ENCODE data around the gene GSAP. TPM values are rescaled to one million over a fixed set of nuclear protein-coding genes. Genes with fewer than 3 reads are reported as not detected.

GSAP gene
- total and polyA plus RNA-seq, 2 donors (not counting 3 experiments of a cell fraction or from before 2014, with no cell fraction given) = 2.3 to 5.8 TPM

DNA sequence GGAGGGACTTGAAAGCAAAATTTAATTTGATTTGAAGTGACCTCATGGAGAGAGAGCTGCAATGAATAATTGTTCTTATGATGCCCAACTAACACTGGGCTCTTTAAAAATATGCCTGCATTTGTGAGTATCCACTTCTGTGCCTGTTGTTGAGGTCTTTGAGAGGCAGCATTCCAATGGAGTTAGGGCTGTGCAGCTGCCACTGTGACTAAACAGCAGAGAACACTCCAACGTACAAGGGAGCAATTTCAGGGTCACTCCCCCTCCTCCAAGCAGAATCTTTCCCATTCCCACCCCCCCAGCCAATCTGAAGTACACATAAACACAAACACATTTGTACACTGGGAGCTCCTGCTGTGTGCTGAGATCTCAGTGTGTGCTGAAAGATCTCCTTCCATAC, 28.0 kb upstream of the GSAP start:
- dilution Hi-C loops (cut with MboI; ENCODE audit: extremely low pct_ligation_motif_present, low sequenced_read_pairs) = no loop called here
- no peak overlapping the region for H3K9ac ChIP-seq (replicated peaks; ENCODE audit: extremely low read depth, insufficient read depth, low read length)
- no peaks in the 10 kb centered on the region for H3K9me3 ChIP-seq (replicated peaks; ENCODE audit: control insufficient read depth, insufficient read depth, low read length)
- no peaks in the 10 kb centered on the region for H3K79me2 ChIP-seq (ENCODE audit: control insufficient read depth, insufficient read depth, low read length)
- H4K20me1 ChIP-seq (replicated peaks; ENCODE audit: control insufficient read depth, extremely low read depth, insufficient read depth, low read length) = no peaks in the 10 kb centered on the region
- TF ChIP-seq, protein P1, sequence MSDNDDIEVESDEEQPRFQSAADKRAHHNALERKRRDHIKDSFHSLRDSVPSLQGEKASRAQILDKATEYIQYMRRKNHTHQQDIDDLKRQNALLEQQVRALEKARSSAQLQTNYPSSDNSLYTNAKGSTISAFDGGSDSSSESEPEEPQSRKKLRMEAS (IDR thresholded peaks at IDR 0.05; ENCODE audit: insufficient read depth, insufficient read length) = no peak
- no peak for TF ChIP-seq POLR2A (IDR thresholded peaks at IDR 0.05; ENCODE audit: low read depth, low read length)
- no peak for TF ChIP-seq GATA2 (IDR thresholded peaks at IDR 0.05; ENCODE audit: insufficient read depth, insufficient read length, low read depth, low read length)
- TF ChIP-seq, protein P2, sequence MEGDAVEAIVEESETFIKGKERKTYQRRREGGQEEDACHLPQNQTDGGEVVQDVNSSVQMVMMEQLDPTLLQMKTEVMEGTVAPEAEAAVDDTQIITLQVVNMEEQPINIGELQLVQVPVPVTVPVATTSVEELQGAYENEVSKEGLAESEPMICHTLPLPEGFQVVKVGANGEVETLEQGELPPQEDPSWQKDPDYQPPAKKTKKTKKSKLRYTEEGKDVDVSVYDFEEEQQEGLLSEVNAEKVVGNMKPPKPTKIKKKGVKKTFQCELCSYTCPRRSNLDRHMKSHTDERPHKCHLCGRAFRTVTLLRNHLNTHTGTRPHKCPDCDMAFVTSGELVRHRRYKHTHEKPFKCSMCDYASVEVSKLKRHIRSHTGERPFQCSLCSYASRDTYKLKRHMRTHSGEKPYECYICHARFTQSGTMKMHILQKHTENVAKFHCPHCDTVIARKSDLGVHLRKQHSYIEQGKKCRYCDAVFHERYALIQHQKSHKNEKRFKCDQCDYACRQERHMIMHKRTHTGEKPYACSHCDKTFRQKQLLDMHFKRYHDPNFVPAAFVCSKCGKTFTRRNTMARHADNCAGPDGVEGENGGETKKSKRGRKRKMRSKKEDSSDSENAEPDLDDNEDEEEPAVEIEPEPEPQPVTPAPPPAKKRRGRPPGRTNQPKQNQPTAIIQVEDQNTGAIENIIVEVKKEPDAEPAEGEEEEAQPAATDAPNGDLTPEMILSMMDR (IDR thresholded peaks at IDR 0.05; ENCODE audit: extremely low read depth in 1 of 2, insufficient read depth in 1 of 2, low read depth in 1 of 2, low read length in 2 of 2) = no peak
- H3K4me2 ChIP-seq (ENCODE audit: insufficient read depth, low read length) = no peak overlapping the region
- peak overlapping the region; percentile 38 for H2AFZ ChIP-seq (ENCODE audit: low read depth, low read length)
- no peak overlapping the region for H3K27ac ChIP-seq (ENCODE audit: insufficient read depth, low read depth, low read length)
- no peak for DNase-seq (ENCODE audit: low read depth, low spot score)
- no peaks in the 10 kb centered on the region for H3K36me3 ChIP-seq (ENCODE audit: control insufficient read depth in 2 of 2, extremely low read depth in 1 of 2, insufficient read depth in 2 of 2, low read length in 2 of 2)
- POLR2A ChIA-PET = no interaction called here
- H3K4me3 ChIP-seq (replicated peaks in 1 of 3; ENCODE audit: insufficient read depth in 1 of 3, low read depth in 1 of 3, low read length in 3 of 3) = no peak overlapping the region
- H3K4me1 ChIP-seq (ENCODE audit: control insufficient read depth, extremely low read depth, insufficient read depth, low read length) = peaks cover 11% of the 10 kb centered on the region
- CTCF ChIA-PET = interaction anchor here (0.6 to 0.9 kb wide), 2 partner anchors 78 to 81 kb away, joined by 3 to 4 read pairs; no protein-coding TSS in a partner anchor
- no peaks in the 10 kb centered on the region for H3K27me3 ChIP-seq (ENCODE audit: control insufficient read depth in 2 of 2, insufficient read depth in 2 of 2, low read length in 2 of 2)
- FAIRE-seq = no peak
- BruUV-seq (replicated peaks) = no TSS peak
- intact Hi-C loops (cut with micrococcal nuclease) = no loop called here
- no peaks in the 10 kb centered on the region for H3K9me1 ChIP-seq (replicated peaks; ENCODE audit: control insufficient read depth, extremely low read depth, insufficient read depth, low read length)

- Histone ChIP-seq H3K4me3 (replicated peaks in 1 of 3; ENCODE audit: insufficient read depth in 1 of 3, low read depth in 1 of 3, low read length in 3 of 3) (no peak overlapping the region), H3K9ac (replicated peaks; ENCODE audit: extremely low read depth, insufficient read depth, low read length) (no peak overlapping the region), H3K9me1 (replicated peaks; ENCODE audit: control insufficient read depth, extremely low read depth, insufficient read depth, low read length) (no peaks in the 10 kb centered on the region), H3K27me3 (ENCODE audit: control insufficient read depth in 2 of 2, insufficient read depth in 2 of 2, low read length in 2 of 2) (no peaks in the 10 kb centered on the region), H3K4me2 (ENCODE audit: insufficient read depth, low read length) (no peak overlapping the region), H2AFZ (ENCODE audit: low read depth, low read length) (no peak overlapping the region), H3K27ac (ENCODE audit: insufficient read depth, low read depth, low read length) (peak overlapping the region; percentile 34), H3K4me1 (ENCODE audit: control insufficient read depth, extremely low read depth, insufficient read depth, low read length) (peaks cover 11% of the 10 kb centered on the region), H3K36me3 (ENCODE audit: control insufficient read depth in 2 of 2, extremely low read depth in 1 of 2, insufficient read depth in 2 of 2, low read length in 2 of 2) (no peaks in the 10 kb centered on the region), H3K79me2 (ENCODE audit: control insufficient read depth, insufficient read depth, low read length) (no peaks in the 10 kb centered on the region), H4K20me1 (replicated peaks; ENCODE audit: control insufficient read depth, extremely low read depth, insufficient read depth, low read length) (no peaks in the 10 kb centered on the region), H3K9me3 (replicated peaks; ENCODE audit: control insufficient read depth, insufficient read depth, low read length) (no peaks in the 10 kb centered on the region)
- dilution Hi-C loops (cut with MboI; ENCODE audit: extremely low pct_ligation_motif_present, low sequenced_read_pairs) (no loop called here), intact Hi-C loops (cut with micrococcal nuclease) (no loop called here)
- POLR2A ChIA-PET = no interaction called here
- DNase-seq (ENCODE audit: low read depth, low spot score) (no peak), FAIRE-seq (no peak)
- TF ChIP-seq EZH2 (IDR thresholded peaks at IDR 0.05; ENCODE audit: borderline replicate concordance, low read depth, low read length, severe bottlenecking) (no peak), JUN (IDR thresholded peaks at IDR 0.05; ENCODE audit: borderline replicate concordance, insufficient read depth, insufficient read length, low read depth) (no peak), POLR2A (IDR thresholded peaks at IDR 0.05; ENCODE audit: low read depth, low read length) (no peak), FOS (IDR thresholded peaks at IDR 0.05; ENCODE audit: borderline replicate concordance, insufficient read depth, low read length) (no peak), MYC (IDR thresholded peaks at IDR 0.05; ENCODE audit: low read depth, low read length) (no peak), GATA2 (IDR thresholded peaks at IDR 0.05; ENCODE audit: insufficient read depth, insufficient read length, low read depth, low read length) (no peak), POLR2AphosphoS5 (IDR thresholded peaks at IDR 0.05; ENCODE audit: insufficient read depth, low read depth, low read length) (no peak)
- TF ChIP-seq, protein P2 (IDR thresholded peaks at IDR 0.05; ENCODE audit: extremely low read depth in 1 of 2, insufficient read depth in 1 of 2, low read depth in 1 of 2, low read length in 2 of 2) = no peak
- TF ChIP-seq, protein P1 (IDR thresholded peaks at IDR 0.05; ENCODE audit: insufficient read depth, insufficient read length) = no peak
- CTCF ChIA-PET = interaction anchor here (0.9 to 1.5 kb wide), 3 partner anchors 10 to 111 kb away, joined by 3 to 4 read pairs (median 3); no protein-coding TSS in a partner anchor
- BruUV-seq (replicated peaks) = no TSS peak
Measured at GRCh38 chr7:77443042-77443441, 26.9 kb upstream of the GSAP start.

Measured in endothelial cell of umbilical vein (primary cell).